Measurements from ENCODE around the gene HOXA13.

DNA sequence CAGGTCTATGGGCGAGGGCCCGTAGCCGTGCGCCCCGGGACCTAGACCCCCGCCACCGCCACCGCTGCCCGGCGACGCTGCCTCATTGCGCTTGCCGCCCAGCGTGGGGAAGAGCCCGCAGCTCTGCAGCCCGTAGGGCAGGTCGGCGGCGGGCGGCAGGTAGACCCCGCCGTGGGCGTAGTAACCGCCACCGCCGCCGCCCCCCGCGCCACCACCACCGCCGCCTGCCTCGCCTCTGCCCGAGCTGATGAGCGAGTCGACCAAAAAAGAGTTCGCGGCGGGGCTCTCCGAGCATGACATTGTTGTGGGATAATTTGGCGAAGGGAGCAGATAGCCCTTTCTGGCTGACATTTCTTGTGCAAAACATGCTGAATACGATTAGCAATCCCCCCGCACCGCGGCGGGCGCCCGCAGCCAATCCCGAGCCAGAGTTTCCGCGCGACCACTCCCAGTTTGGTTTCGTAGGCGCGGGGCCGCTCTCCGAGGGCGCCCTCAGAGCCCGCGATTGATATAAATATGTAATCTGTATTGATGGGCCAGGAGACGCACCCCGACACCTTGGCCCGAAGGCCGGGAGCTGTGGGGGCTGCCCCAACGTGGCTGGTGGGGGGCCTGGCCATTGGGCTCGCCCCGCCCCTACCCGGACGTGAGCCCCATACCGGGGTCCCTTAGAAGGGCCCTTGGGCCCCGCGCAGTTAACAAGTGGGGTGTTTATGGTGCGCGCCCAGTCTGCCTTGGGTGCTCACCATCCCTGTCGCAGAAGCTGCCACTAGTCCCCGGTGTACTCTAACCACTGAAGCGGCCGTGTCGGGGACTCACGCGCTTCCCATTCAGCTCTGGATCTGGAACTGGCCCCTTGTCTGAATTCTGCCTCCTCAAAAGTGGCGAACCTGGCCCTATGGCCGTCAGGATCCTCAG lies 25.7 kb downstream of the HOXA13 start, which contains the start of gene HOXA10:
- TF ChIP-seq EZH2 (IDR thresholded peaks at IDR 0.05; ENCODE audit: low read length, unreplicated experiment): no peak
- TF ChIP-seq, protein P1, sequence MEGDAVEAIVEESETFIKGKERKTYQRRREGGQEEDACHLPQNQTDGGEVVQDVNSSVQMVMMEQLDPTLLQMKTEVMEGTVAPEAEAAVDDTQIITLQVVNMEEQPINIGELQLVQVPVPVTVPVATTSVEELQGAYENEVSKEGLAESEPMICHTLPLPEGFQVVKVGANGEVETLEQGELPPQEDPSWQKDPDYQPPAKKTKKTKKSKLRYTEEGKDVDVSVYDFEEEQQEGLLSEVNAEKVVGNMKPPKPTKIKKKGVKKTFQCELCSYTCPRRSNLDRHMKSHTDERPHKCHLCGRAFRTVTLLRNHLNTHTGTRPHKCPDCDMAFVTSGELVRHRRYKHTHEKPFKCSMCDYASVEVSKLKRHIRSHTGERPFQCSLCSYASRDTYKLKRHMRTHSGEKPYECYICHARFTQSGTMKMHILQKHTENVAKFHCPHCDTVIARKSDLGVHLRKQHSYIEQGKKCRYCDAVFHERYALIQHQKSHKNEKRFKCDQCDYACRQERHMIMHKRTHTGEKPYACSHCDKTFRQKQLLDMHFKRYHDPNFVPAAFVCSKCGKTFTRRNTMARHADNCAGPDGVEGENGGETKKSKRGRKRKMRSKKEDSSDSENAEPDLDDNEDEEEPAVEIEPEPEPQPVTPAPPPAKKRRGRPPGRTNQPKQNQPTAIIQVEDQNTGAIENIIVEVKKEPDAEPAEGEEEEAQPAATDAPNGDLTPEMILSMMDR (conservative IDR thresholded peaks at IDR 0.05; ENCODE audit: low read depth, low read length): no peak

Data from PC-3 (cell line).